Neuronal stem cell (in vitro differentiated cells): ENCODE results near the gene MTCL3.

ENCODE experiments used
- DNase-seq: peaks from one replicate; pipeline ENCODE4 v3.0.0-alpha.2; 2013; ENCODE audit warnings: low spot score
- H2AFZ ChIP-seq: one replicate; pipeline ENCODE4 v1.6.1; 2013; ENCODE audit warnings: mild to moderate bottlenecking, low read length, inconsistent platforms
- H2AK5ac ChIP-seq: 2 replicates; pipeline ENCODE4 v1.6.1; 2013; ENCODE audit warnings: low read depth, mild to moderate bottlenecking, inconsistent platforms, low read length, moderate library complexity, mixed read lengths
- H2BK120ac ChIP-seq: 2 replicates; pipeline ENCODE4 v1.6.1; 2013; ENCODE audit warnings: low read depth, mild to moderate bottlenecking, inconsistent platforms, low read length, moderate library complexity, mixed read lengths
- H2BK12ac ChIP-seq: one replicate; pipeline ENCODE4 v1.6.1; 2013; ENCODE audit warnings: low read length, inconsistent platforms
- H2BK15ac ChIP-seq: 2 replicates; pipeline ENCODE4 v1.6.1; 2013; ENCODE audit warnings: mild to moderate bottlenecking, low read length, inconsistent platforms, mixed read lengths
- H2BK5ac ChIP-seq: one replicate; pipeline ENCODE4 v1.6.1; 2013; ENCODE audit warnings: inconsistent platforms, mild to moderate bottlenecking, low read length, moderate library complexity
- H3K14ac ChIP-seq: one replicate; pipeline ENCODE4 v1.6.1; 2013; ENCODE audit warnings: low read length, inconsistent platforms
- H3K18ac ChIP-seq: 2 replicates; pipeline ENCODE4 v1.6.1; 2013; ENCODE audit warnings: low read length, inconsistent platforms
- H3K23ac ChIP-seq: 2 replicates; pipeline ENCODE4 v1.6.1; 2013; ENCODE audit warnings: low read depth, mild to moderate bottlenecking, mixed read lengths, low read length, inconsistent platforms; ENCODE audit not compliant: poor library complexity
- H3K27ac ChIP-seq: replicated peaks from 3 replicates; pipeline ENCODE4 v1.5.1; 2013; ENCODE audit warnings: low read length, inconsistent platforms
- H3K27me3 ChIP-seq, 3 experiments: 2 replicates each; pipeline ENCODE4 v1.6.1; 2013; ENCODE audit warnings: low read length in 3 of 3, mild to moderate bottlenecking in 2 of 3, inconsistent platforms in 1 of 3, low read depth in 1 of 3, mixed read lengths in 1 of 3, moderate library complexity in 1 of 3; ENCODE audit not compliant: control insufficient read depth in 3 of 3, insufficient read depth in 3 of 3
- H3K36me3 ChIP-seq, 2 donors: replicated peaks in 1 of 2; 2 replicates each; pipeline ENCODE4 v1.6.1; 2013; ENCODE audit warnings: low read length in 2 of 2; ENCODE audit not compliant: control insufficient read depth in 2 of 2, insufficient read depth in 2 of 2
- H3K4ac ChIP-seq: 2 replicates; pipeline ENCODE4 v1.6.1; 2013; ENCODE audit warnings: inconsistent platforms, mild to moderate bottlenecking, low read length, moderate library complexity
- H3K4me1 ChIP-seq, 2 donors: 1 replicate in 1 of 2; 2 replicates in 1 of 2; pipeline ENCODE4 v1.6.1; 2013; ENCODE audit warnings: low read length in 2 of 2, low read depth in 1 of 2; ENCODE audit not compliant: control insufficient read depth in 2 of 2, insufficient read depth in 1 of 2
- H3K4me2 ChIP-seq: one replicate; pipeline ENCODE4 v1.6.1; 2013; ENCODE audit warnings: mild to moderate bottlenecking, low read length, inconsistent platforms; ENCODE audit not compliant: insufficient read depth, poor library complexity, severe bottlenecking
- H3K4me3 ChIP-seq, 2 donors: 2 replicates each; pipeline ENCODE4 v1.5.1; 2013; ENCODE audit warnings: low read length in 2 of 2, mild to moderate bottlenecking in 2 of 2, inconsistent platforms in 1 of 2, moderate library complexity in 1 of 2
- H3K79me1 ChIP-seq: one replicate; pipeline ENCODE4 v1.6.1; 2013; ENCODE audit warnings: low read depth, mild to moderate bottlenecking, inconsistent platforms, low read length, moderate library complexity
- H3K9ac ChIP-seq: one replicate; pipeline ENCODE4 v1.6.1; 2013; ENCODE audit warnings: mild to moderate bottlenecking, low read depth, low read length, inconsistent platforms; ENCODE audit not compliant: poor library complexity
- H3K9me3 ChIP-seq, 2 donors: replicated peaks in 1 of 2; 2 replicates each; pipeline versions ENCODE3 to v1.6.1; 2013; ENCODE audit warnings: low read length in 2 of 2, mild to moderate bottlenecking in 2 of 2, inconsistent platforms in 1 of 2, low read depth in 1 of 2, mixed read lengths in 1 of 2, moderate library complexity in 1 of 2; ENCODE audit not compliant: control insufficient read depth in 2 of 2, insufficient read depth in 1 of 2
- H4K8ac ChIP-seq: one replicate; pipeline ENCODE4 v1.6.1; 2013; ENCODE audit warnings: low read depth, mild to moderate bottlenecking, inconsistent platforms, low read length, moderate library complexity
- H4K91ac ChIP-seq: one replicate; pipeline ENCODE4 v1.6.1; 2013; ENCODE audit warnings: low read length, low read depth, mild to moderate bottlenecking, inconsistent platforms; ENCODE audit not compliant: poor library complexity
- WGBS, 2 donors: extraction: QIAGEN DNeasy Blood & Tissue Kit; methylation state at CpG; one replicate each; pipeline ENCODE4 v1.1.7; 2013; ENCODE audit warnings: missing lambda C conversion rate in 2 of 2, mixed read lengths in 1 of 2; ENCODE audit not compliant: insufficient read length in 2 of 2, insufficient replicate concordance in 1 of 2; ENCODE audit errors: extremely low coverage in 2 of 2; 5-methylcytosine and 5-hydroxymethylcytosine counted together

The MTCL3 gene

DNA sequence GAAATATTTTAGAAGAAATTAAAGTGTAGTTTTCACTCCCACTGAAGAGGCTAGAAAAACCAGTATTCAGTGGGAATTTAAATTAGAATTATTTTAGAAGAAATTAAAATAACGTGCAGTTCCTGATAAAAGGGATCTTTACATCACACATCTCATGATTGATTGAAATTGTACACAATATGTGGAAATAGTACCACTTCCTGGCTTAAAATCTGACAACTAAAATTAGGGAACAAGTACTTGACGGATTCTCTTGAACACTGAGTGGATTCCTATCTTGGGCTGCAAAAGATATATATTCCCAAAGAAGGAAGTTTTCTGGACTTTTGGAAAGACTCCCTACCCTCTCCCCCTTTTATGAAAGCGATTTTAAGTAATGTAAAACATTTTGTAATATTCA is 14.6 kb upstream of the MTCL3 start:
- no peak overlapping the region for H2BK120ac ChIP-seq
- no peak overlapping the region for H3K14ac ChIP-seq
- H3K79me1 ChIP-seq = no peaks in the 10 kb centered on the region
- H3K27me3 ChIP-seq = no peaks in the 10 kb centered on the region
- H3K4me2 ChIP-seq = no peak overlapping the region
- H3K4ac ChIP-seq = no peak overlapping the region
- H3K4me1 ChIP-seq = no peaks in the 10 kb centered on the region
- H3K4me3 ChIP-seq = no peak overlapping the region
- H4K8ac ChIP-seq = no peak overlapping the region
- H3K27ac ChIP-seq = no peak overlapping the region
- WGBS, 2 donors = no CpG with 5 or more reads among the region's 3 CpGs
- H2AK5ac ChIP-seq = no peak overlapping the region
- H3K18ac ChIP-seq = no peak overlapping the region
- H3K23ac ChIP-seq = no peak overlapping the region
- H3K36me3 ChIP-seq = no peaks in the 10 kb centered on the region
- no peak for DNase-seq
- no peak overlapping the region for H2BK15ac ChIP-seq
- H2AFZ ChIP-seq = no peak overlapping the region
- H4K91ac ChIP-seq = no peak overlapping the region
- H2BK5ac ChIP-seq = no peak overlapping the region
- no peaks in the 10 kb centered on the region for H3K9me3 ChIP-seq
- H3K9ac ChIP-seq = no peak overlapping the region
- H2BK12ac ChIP-seq = no peak overlapping the region

DNA sequence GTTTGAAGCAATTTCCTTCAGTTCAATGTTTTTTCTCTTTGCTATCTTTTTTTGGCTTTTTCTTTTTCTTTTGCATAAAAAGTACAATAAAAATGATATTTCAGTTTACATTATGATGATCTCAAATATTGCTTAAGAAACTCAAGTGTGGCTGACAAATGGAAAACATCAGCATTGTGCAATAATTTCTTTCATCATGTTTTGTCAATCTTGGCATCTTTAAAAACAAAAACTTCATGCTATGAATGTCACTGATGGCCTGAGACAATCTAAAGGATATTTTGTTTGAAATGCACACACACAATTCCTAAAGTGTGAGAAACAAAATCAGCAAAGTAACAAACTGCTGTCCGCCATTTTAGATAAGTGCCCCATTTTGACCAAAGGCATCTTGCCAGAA is 13.9 kb upstream of the MTCL3 start:
- no peak overlapping the region for H2BK15ac ChIP-seq
- H3K4me1 ChIP-seq = no peaks in the 10 kb centered on the region
- H3K36me3 ChIP-seq = no peaks in the 10 kb centered on the region
- H2AFZ ChIP-seq = peak overlapping the region; percentile 2
- H3K4me3 ChIP-seq = no peak overlapping the region
- no peak overlapping the region for H3K9ac ChIP-seq
- WGBS, 2 donors = no CpG with 5 or more reads among the region's 1 CpG
- no peak overlapping the region for H3K4ac ChIP-seq
- H3K4me2 ChIP-seq = no peak overlapping the region
- no peak overlapping the region for H3K23ac ChIP-seq
- H3K18ac ChIP-seq = no peak overlapping the region
- no peak overlapping the region for H3K14ac ChIP-seq
- H3K27me3 ChIP-seq = no peaks in the 10 kb centered on the region
- no peaks in the 10 kb centered on the region for H3K79me1 ChIP-seq
- H2BK12ac ChIP-seq = no peak overlapping the region
- no peak overlapping the region for H2BK5ac ChIP-seq
- H4K91ac ChIP-seq = no peak overlapping the region
- H2BK120ac ChIP-seq = no peak overlapping the region
- no peak overlapping the region for H3K27ac ChIP-seq
- no peak overlapping the region for H4K8ac ChIP-seq
- no peak overlapping the region for H2AK5ac ChIP-seq
- no peak for DNase-seq
- H3K9me3 ChIP-seq = no peaks in the 10 kb centered on the region

DNA sequence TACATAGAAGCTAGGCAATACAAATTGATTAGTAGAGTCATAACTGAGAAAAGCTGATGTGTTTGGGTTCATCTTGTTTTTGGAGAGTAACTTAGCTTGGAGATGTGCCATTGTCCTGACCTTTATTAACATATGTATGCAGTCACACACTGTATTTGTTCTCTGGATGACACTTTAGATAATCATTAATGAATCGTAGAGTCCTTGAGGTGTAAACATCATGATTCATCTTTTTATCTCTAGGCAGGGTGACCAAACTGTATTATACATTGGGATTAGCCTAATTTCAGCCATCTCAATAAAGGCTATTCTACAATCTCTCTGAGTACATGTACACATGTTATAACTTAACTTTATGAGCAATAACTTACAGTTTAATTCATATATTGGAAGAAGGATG is 3.6 kb upstream of the MTCL3 start:
- no peak overlapping the region for H3K4ac ChIP-seq
- no peak overlapping the region for H2BK12ac ChIP-seq
- no peaks in the 10 kb centered on the region for H3K9me3 ChIP-seq
- H3K14ac ChIP-seq = no peak overlapping the region
- H3K27ac ChIP-seq = no peak overlapping the region
- H2BK5ac ChIP-seq = no peak overlapping the region
- no peak overlapping the region for H4K8ac ChIP-seq
- H2BK120ac ChIP-seq = no peak overlapping the region
- no peak overlapping the region for H2AK5ac ChIP-seq
- no peaks in the 10 kb centered on the region for H3K27me3 ChIP-seq
- H3K18ac ChIP-seq = no peak overlapping the region
- no peak overlapping the region for H3K9ac ChIP-seq
- WGBS, 2 donors = no CpG with 5 or more reads among the region's 1 CpG
- no peaks in the 10 kb centered on the region for H3K4me1 ChIP-seq
- no peaks in the 10 kb centered on the region for H3K36me3 ChIP-seq
- no peaks in the 10 kb centered on the region for H3K79me1 ChIP-seq
- H2AFZ ChIP-seq = no peak overlapping the region
- H2BK15ac ChIP-seq = no peak overlapping the region
- no peak overlapping the region for H3K23ac ChIP-seq
- no peak overlapping the region for H4K91ac ChIP-seq
- H3K4me2 ChIP-seq = no peak overlapping the region
- no peak for DNase-seq
- H3K4me3 ChIP-seq = no peak overlapping the region

DNA sequence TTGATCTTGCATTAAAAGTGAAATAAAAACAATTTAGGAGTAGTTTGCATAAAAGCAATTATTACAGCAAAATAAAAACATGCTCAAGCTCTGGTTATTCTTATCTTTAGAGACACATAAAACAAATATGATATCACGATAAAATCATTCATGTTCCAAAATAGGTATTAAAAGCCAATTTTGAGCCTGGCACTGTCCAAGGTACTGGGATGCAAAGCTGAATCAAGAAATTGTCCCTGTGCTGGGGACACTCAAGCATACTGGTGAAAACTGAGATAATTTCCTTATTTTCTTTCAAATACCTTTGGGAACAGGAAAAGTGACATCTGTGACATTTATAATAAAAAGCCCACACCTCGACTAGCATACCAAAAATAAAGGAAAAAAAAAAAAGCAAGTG is 931 bp upstream of the MTCL3 start:
- no CpG with 5 or more reads among the region's 2 CpGs for WGBS, 2 donors
- Histone ChIP-seq H3K4me3 (peak overlapping the region in 1 of 2 donors; percentile 86), H3K79me1 (no peaks in the 10 kb centered on the region), H3K9ac (no peak overlapping the region), H2BK120ac (no peak overlapping the region), H3K23ac (no peak overlapping the region), H3K4me2 (no peak overlapping the region), H2AFZ (peak overlapping the region; percentile 86), H3K27me3 (no peaks in the 10 kb centered on the region), H2AK5ac (no peak overlapping the region), H2BK12ac (no peak overlapping the region), H4K8ac (no peak overlapping the region), H2BK5ac (no peak overlapping the region), H2BK15ac (no peak overlapping the region), H3K27ac (no peak overlapping the region), H3K14ac (no peak overlapping the region), H3K36me3 (peaks cover 0 to 9% of the 10 kb centered on the region in 2 donors), H4K91ac (no peak overlapping the region), H3K18ac (no peak overlapping the region), H3K9me3 (no peaks in the 10 kb centered on the region), H3K4ac (no peak overlapping the region), H3K4me1 (peaks cover 0 to 7% of the 10 kb centered on the region in 2 donors)
- DNase-seq = peak; percentile 12
